T-helper 2 cell treated with Interferon-gamma antibody and Interleukin-4, amounts not matched to agents 5 μg/mL and 100 μg/mL, for 36 hours (primary cell): ENCODE results near the gene RAB36.

Experiments used
- DNase-seq: peaks from one replicate; pipeline ENCODE4 v3.0.0; 2021; ENCODE audit warnings: low spot score
- H3K27ac Mint-ChIP-seq: one replicate; pipeline ENCODE4 v1.8.0; 2021; ENCODE audit warnings: mild to moderate bottlenecking, mixed read lengths
- H3K27me3 Mint-ChIP-seq: one replicate; pipeline ENCODE4 v1.8.0; 2021; ENCODE audit warnings: low read depth, mixed read lengths
- H3K36me3 Mint-ChIP-seq: one replicate; pipeline ENCODE4 v1.8.0; 2021; ENCODE audit warnings: low read depth, mixed read lengths
- H3K4me1 Mint-ChIP-seq: one replicate; pipeline ENCODE4 v1.8.0; 2021; ENCODE audit warnings: low read depth, mixed read lengths
- H3K4me3 Mint-ChIP-seq: one replicate; pipeline ENCODE4 v1.8.0; 2022; ENCODE audit warnings: mild to moderate bottlenecking, moderate library complexity, mixed read lengths
- H3K9me3 Mint-ChIP-seq: one replicate; pipeline ENCODE4 v1.8.0; 2021; ENCODE audit warnings: mixed read lengths

RAB36 gene

GRCh38 chr22:23104187-23104971, 40.9 kb upstream of the RAB36 start:
- DNase-seq: no peak
- Mint-ChIP-seq H3K27ac (no peak overlapping the region), H3K4me1 (no peaks in the 10 kb centered on the region), H3K36me3 (no peaks in the 10 kb centered on the region), H3K9me3 (no peaks in the 10 kb centered on the region), H3K4me3 (no peak overlapping the region), H3K27me3 (no peaks in the 10 kb centered on the region)

GRCh38 chr22:23105304-23105703, 40.0 kb upstream of the RAB36 start:
- Mint-ChIP-seq H3K9me3 (no peaks in the 10 kb centered on the region), H3K27ac (no peak overlapping the region), H3K27me3 (no peaks in the 10 kb centered on the region), H3K4me1 (no peaks in the 10 kb centered on the region), H3K36me3 (no peaks in the 10 kb centered on the region), H3K4me3 (no peak overlapping the region)
- DNase-seq: no peak

DNA sequence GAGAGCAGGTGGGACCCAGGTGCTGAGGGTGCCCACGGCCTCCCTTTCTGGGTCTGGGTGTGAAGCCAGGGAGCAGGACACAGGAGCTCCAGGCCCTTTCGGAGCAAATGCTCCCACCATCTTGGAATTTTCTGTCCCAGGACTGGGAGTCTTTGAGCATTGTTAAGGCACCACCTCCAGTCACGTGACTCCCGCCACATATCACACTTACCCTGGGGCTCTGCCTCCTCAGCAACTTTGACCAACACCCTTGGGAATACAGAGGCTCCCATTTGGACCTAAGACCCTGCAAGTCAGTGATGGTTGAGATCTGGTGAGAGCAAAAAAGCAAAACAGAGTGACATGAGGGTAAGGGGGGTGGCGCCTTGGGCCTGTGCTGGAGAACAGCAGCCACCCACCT, 39.4 kb upstream of the RAB36 start:
- no peaks in the 10 kb centered on the region for H3K9me3 Mint-ChIP-seq
- H3K4me1 Mint-ChIP-seq: no peaks in the 10 kb centered on the region

DNA sequence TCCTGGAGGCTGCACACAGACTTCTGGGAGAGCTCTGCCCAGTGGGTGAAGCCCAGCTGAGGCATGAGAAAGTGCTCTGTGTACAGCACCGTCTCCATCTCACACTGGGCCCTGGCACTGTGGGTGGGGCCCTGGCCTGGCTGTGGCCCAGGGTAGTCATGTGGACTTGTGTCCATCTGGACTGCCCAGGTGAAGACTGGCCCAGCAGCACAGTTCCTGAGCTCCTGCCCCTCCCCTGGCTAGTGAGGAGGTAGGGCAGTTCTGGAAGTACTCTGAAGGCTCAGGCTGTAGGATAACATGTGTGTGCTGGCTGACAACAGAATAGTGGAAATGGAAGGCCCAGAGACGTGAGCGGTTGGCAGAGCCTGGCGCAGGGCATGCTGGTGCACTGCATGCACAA, 38.9 kb upstream of the RAB36 start:
- H3K9me3 Mint-ChIP-seq: no peaks in the 10 kb centered on the region
- no peak overlapping the region for H3K4me3 Mint-ChIP-seq
- no peak for DNase-seq
- no peaks in the 10 kb centered on the region for H3K27me3 Mint-ChIP-seq
- no peak overlapping the region for H3K27ac Mint-ChIP-seq
- H3K36me3 Mint-ChIP-seq: no peaks in the 10 kb centered on the region
- no peaks in the 10 kb centered on the region for H3K4me1 Mint-ChIP-seq

More for the DNA sequence above, 39.4 kb upstream of the RAB36 start:
- Mint-ChIP-seq H3K27ac (no peak overlapping the region), H3K27me3 (no peaks in the 10 kb centered on the region), H3K4me3 (no peak overlapping the region), H3K36me3 (no peaks in the 10 kb centered on the region)
- no peak for DNase-seq

DNA sequence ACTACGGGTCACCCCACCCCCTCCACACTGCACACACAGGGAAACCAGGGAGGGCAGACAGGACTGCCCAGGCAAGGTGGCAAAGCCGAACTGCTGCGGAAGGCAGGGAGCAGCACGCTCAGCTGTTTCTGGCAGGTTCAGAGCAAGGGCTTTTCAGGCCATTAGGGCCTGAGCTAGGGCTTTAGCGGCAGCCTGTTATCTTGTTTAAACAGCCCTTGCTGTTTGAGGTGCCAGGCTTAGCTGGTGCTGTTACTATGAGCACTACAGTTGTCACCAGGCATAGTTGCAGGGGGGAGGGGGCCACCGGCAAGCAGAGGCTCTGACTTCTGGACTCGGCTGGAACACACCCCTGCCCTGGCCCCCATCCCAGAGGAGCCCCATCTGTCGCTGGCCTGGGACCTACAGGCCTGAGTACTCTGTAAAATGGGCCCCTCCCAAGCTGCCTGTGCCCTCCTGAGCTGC, 38.3 kb upstream of the RAB36 start:
- H3K27me3 Mint-ChIP-seq: no peaks in the 10 kb centered on the region
- H3K4me3 Mint-ChIP-seq: no peak overlapping the region
- no peak overlapping the region for H3K27ac Mint-ChIP-seq
- DNase-seq: no peak
- no peaks in the 10 kb centered on the region for H3K4me1 Mint-ChIP-seq
- no peaks in the 10 kb centered on the region for H3K36me3 Mint-ChIP-seq
- no peaks in the 10 kb centered on the region for H3K9me3 Mint-ChIP-seq

GRCh38 chr22:23107487-23108248, 37.6 kb upstream of the RAB36 start:
- DNase-seq: no peak
- Mint-ChIP-seq H3K4me3 (no peak overlapping the region), H3K9me3 (no peaks in the 10 kb centered on the region), H3K27me3 (no peaks in the 10 kb centered on the region), H3K4me1 (no peaks in the 10 kb centered on the region), H3K27ac (no peak overlapping the region), H3K36me3 (no peaks in the 10 kb centered on the region)

DNA sequence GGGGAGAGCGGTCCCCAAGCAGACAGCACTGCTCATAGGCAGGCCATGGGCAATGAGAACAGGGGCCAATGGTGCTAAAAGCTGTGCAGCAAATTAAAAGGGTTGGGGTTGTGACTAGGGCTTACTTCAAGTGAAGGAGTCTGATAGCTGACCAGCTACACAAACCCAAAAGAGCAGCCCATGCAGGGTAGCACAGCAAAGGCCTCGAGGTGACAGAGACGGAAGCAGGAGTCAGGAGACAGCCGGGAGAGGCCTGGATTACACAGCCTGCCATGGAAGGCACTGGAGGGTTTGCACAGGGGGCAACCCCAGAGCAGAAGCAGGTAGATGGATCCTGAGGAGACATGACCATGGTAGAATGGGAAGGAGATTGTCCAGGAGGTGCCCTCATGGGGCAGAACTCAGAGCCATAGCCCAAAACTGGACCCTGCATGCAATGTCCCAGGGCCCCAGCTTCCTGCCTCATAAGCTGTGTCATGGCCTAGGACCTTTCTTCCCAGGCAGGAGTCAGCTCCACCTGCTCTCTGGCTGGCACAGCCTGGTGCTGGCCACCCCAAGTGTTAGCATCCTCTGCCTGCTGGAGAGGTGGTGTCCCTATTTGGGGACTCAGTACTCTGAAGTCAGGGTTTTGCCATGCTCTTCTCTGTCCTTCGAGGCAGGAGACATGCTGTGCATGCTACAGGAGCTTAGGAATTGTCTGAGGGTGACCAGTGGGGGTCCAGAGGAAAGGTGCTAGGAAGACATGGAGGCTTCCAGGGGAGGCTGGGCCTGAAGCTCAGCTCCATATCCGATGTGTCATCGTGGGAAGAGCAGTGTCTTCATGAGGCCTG, 36.8 kb upstream of the RAB36 start:
- no peak for DNase-seq
- H3K4me3 Mint-ChIP-seq: no peak overlapping the region
- no peaks in the 10 kb centered on the region for H3K27me3 Mint-ChIP-seq
- H3K36me3 Mint-ChIP-seq: no peaks in the 10 kb centered on the region
- no peaks in the 10 kb centered on the region for H3K4me1 Mint-ChIP-seq
- H3K27ac Mint-ChIP-seq: no peak overlapping the region
- no peaks in the 10 kb centered on the region for H3K9me3 Mint-ChIP-seq

DNA sequence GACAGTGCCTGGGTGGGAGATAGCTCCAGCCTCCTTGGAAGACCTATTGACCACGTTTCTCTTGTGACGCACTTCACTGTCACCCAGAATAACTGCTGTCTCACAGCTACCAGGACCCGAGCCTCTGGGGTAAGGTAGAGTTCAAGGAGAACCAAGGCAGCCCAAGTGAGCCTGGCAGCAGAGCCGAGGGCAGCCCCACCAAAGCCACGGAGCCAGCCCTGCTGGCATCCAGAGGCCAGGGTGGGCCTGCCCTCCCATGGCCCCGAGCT, 36.3 kb upstream of the RAB36 start:
- H3K4me3 Mint-ChIP-seq: no peak overlapping the region
- DNase-seq: no peak
- no peaks in the 10 kb centered on the region for H3K27me3 Mint-ChIP-seq
- no peaks in the 10 kb centered on the region for H3K9me3 Mint-ChIP-seq
- no peaks in the 10 kb centered on the region for H3K4me1 Mint-ChIP-seq
- H3K27ac Mint-ChIP-seq: no peak overlapping the region
- no peaks in the 10 kb centered on the region for H3K36me3 Mint-ChIP-seq

DNA sequence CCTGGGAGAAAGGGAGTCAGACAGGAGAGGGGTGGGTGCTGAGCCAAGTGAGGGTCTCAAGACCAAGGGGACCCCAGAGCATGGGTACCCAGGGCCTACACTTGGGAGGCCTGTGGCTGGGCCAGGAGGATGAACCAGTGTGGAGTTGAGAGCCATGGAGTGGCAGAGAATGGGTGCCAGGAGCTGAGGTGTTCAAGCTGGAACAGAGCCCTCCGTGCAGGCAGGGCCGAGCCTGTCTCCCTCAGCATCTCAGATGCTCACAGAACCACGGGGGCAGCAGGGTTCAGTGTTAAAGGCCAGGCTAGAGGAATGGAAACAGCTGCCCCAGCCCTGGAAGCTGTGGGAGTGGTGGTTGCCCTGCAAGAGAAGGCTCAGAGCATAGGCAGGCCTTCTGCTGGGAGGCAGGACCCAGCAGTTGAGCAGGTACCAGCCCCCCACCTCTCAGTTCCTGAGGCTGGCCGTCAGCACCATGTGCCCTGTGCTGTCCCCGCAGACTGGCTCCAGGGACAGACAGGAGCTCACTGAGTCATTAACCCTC, 35.8 kb upstream of the RAB36 start:
- Mint-ChIP-seq H3K9me3 (no peaks in the 10 kb centered on the region), H3K36me3 (no peaks in the 10 kb centered on the region), H3K4me1 (no peaks in the 10 kb centered on the region), H3K27me3 (no peaks in the 10 kb centered on the region), H3K4me3 (no peak overlapping the region), H3K27ac (no peak overlapping the region)
- DNase-seq: no peak

- Mint-ChIP-seq H3K4me3 (no peak overlapping the region), H3K27me3 (no peaks in the 10 kb centered on the region), H3K4me1 (no peaks in the 10 kb centered on the region), H3K36me3 (no peaks in the 10 kb centered on the region), H3K27ac (no peak overlapping the region), H3K9me3 (no peaks in the 10 kb centered on the region)
- no peak for DNase-seq
Measured at GRCh38 chr22:23110190-23110921, 34.9 kb upstream of the RAB36 start.

DNA sequence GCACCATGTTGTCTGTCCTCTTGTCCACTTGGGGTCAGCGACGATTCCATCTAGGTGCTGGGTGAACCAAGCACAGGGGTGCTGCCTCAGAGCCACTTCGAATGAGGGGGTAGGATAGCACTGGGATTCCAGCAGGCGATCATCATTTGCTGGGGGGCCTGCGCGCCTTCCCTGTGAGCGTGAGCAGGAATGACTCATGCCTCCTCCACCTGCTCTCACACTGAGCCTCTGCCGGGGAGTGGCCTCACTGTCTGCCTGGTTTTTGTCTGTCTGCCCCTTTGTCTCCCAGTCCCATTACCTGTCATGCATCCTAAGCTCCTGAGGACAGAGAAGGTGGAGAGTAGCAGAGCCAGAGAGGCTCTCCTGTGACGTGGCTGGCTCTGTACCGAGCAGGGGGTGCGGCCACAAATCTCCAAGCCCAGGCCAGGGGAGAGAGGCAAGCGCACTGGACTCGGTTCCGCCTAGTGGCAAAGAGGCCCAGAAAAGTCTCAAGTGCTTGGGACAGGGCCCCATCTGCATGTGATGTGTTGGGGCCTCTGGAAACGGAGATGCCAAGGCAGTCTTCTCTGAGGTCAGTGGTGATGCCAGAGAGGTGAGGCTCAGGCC, 34.3 kb upstream of the RAB36 start:
- Mint-ChIP-seq H3K9me3 (no peaks in the 10 kb centered on the region), H3K4me3 (no peak overlapping the region), H3K27ac (no peak overlapping the region), H3K4me1 (no peaks in the 10 kb centered on the region), H3K27me3 (no peaks in the 10 kb centered on the region), H3K36me3 (no peaks in the 10 kb centered on the region)
- DNase-seq: no peak

GRCh38 chr22:23112472-23113012, 32.7 kb upstream of the RAB36 start:
- DNase-seq: no peak
- Mint-ChIP-seq H3K27me3 (no peaks in the 10 kb centered on the region), H3K9me3 (no peaks in the 10 kb centered on the region), H3K36me3 (no peaks in the 10 kb centered on the region), H3K4me3 (no peak overlapping the region), H3K27ac (no peak overlapping the region), H3K4me1 (no peaks in the 10 kb centered on the region)
